Left cardiac atrium (tissue), 4 donors: ENCODE data around the gene TOB2. TPM values are rescaled to one million over a fixed set of nuclear protein-coding genes. Genes with fewer than 3 reads are reported as not detected.
A peak's percentile ranks its signal among the peaks of the same experiment; 100 is the strongest.
"Not testable (repeated sequence)": the region's sequence is repeated elsewhere in the genome, so short reads cannot be mapped to it uniquely, and the experiment has no call there.

Source experiments
- ATAC-seq, 2 donors: fragments of 200-7000 bp; cut with Tn5 transposase; one replicate each; pipeline ENCODE4 v1.9.1; 2020; ENCODE audit warnings: mild to moderate bottlenecking in 2 of 2, moderate library complexity in 2 of 2
- DNase-seq: peaks from one replicate; pipeline ENCODE4 v3.0.0-alpha.2; 2020
- intact Hi-C, 2 donors: fragments of 100-400 bp; cut with DNase I; formaldehyde crosslinking; loops; one replicate each; pipeline versions ENCODE4 v1.14.1 to v1.15.1; 2022 to 2023
- total RNA-seq, 2 donors: library from RNA; stranded (reverse); fragmentation: NEBNext Ultra II Directional; extraction: Animal tissue kit (Norgen Biotek cat#: 25700); gene quantifications; one replicate each; pipeline ENCODE4 v1.2.1, GENCODE V29; 2021
- donor health status: DM: no; HTN: yes; CAD: no.
- donor health status: DM: no; HTN: yes; CAD: no; lungs with severe emphysema.
- donor health status: DM: yes; HTN: yes; CAD: no.
- donor health status: Dilated cardiomyopathy.

TOB2 gene
- total RNA-seq, 2 donors from 2014 or later = 57.4 to 63.1 TPM

DNA sequence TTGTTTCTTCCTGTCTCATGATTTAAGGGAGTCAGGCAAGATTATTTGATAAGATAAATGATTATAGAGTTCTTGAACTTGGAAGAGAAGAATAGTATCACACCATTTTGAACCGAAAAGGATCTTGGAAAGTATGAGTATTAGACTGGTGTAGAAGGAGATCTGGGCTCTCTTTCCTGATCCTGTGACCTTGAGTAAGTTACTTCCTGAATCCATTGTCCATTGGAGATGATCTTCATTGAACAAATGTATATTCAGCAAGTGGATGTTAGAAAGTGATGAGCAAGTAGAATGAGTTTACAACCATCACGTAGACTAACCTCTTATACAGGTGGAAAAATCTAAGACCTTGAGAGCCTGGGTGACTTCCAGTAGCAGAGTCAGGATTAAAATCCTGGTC, 24.3 kb upstream of the TOB2 start:
- intact Hi-C loops = loop anchor here in 1 of 2 donors (5.0 kb wide), 1 partner anchor 46 kb away; no protein-coding TSS in a partner anchor
- no peak for ATAC-seq

GRCh38 chr22:41469218-41469851, 22.7 kb upstream of the TOB2 start:
- intact Hi-C loops = no loop called here
- DNase-seq (peak; percentile 51), ATAC-seq (peak; percentile 10 to 42)

More for the DNA sequence above, 24.3 kb upstream of the TOB2 start:
- DNase-seq = no peak

GRCh38 chr22:41468381-41469217, 22.0 kb upstream of the TOB2 start, which contains the start of the genes ACO2 and PHF5A:
Gene ACO2 (plus strand): TSS chr22:41469117. CDS start chr22:41469147, 30 bp downstream.
Gene PHF5A (minus strand): TSS chr22:41468692. CDS start chr22:41468653, 39 bp downstream.
- intact Hi-C loops = no loop called here
- peak; percentile 98 for DNase-seq
- peak; percentile 98 for ATAC-seq

GRCh38 chr22:41461901-41462300, 15.3 kb upstream of the TOB2 start:
- ATAC-seq (no peak), DNase-seq (no peak)
- intact Hi-C loops = no loop called here

DNA sequence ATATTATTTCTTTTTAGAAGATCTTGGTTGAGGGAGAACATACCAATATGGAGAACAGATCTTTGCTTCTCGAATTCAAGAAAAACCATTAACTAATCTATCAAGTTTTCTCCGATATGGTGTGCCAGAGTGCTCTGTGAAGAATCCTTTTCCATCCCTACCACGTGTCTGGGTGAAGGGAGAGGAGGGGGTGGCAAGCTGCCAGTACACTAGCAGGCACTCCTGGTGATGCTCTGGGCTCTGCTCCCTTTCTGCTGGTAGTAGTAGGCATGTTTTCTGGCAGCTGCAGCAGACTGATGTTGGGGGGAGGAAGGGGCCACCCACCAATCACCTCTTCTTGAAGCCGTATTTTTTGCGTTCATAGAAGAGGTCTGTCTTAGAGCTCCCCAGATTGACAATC, 13.5 kb upstream of the TOB2 start:
- intact Hi-C loops = not testable (repeated sequence)
- DNase-seq (peak; percentile 60), ATAC-seq (peak; percentile 46 to 78)

DNA sequence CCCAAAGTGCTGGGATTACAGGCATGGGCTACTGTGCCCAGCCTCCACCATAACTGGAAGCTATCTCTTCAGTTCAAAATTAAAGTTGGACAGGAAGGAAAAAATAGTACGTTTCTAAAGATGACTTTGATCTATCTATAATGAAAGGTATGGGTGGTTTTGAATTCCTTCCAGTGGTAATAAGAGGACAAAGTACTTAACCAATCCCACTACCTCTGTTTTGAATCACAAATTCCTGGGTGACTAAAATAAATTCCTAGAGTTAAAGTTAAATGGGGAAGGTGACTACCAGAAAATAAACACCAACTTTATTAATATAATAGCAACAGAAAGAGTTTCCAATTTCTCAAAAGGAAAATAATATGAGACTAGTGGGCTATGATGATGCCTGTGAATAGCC, 12.8 kb upstream of the TOB2 start:
- ATAC-seq = no peak
- intact Hi-C loops = no loop called here
- DNase-seq = no peak

DNA sequence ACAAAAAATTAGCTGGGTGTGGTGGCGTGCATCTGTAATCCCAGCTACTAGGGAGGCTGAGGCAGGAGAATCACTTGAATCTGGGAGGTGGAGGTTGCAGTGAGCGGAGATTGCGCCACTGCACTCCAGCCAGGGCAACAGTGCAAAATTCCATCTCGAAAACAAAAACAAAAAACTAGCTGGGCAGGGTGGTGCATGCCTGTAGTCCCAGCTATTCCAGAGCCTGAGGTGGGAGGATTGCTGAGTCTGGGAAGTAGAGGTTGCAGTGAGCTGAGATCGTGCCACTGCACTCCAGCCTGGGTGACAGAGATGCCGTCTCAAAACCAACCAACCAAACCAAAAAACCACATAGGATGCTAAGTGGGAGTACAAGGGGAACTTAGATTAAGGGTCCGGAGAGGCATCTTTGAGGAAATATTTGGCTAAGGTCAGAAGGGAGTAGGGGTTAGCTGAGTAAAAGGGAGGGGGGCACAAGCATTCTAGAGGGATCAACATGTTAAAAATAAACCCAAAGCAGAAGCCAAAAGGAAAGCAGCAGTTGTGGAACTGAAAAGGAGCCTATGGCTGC, 11.6 kb upstream of the TOB2 start:
- ATAC-seq (no peak), DNase-seq (no peak)
- intact Hi-C loops = no loop called here

- DNase-seq = peak; percentile 96
- intact Hi-C loops = no loop called here
- peak; percentile 77 to 80 for ATAC-seq
Observed at GRCh38 chr22:41448189-41448808, 1.7 kb upstream of the TOB2 start.

- ATAC-seq = peak; percentile 40 to 47
- DNase-seq = peak; percentile 73
- intact Hi-C loops = loop anchor here in 1 of 2 donors (2.0 kb wide), 1 partner anchor 43 kb away; no protein-coding TSS in a partner anchor
Observed at GRCh38 chr22:41447435-41448188, 1.0 kb upstream of the TOB2 start.

DNA sequence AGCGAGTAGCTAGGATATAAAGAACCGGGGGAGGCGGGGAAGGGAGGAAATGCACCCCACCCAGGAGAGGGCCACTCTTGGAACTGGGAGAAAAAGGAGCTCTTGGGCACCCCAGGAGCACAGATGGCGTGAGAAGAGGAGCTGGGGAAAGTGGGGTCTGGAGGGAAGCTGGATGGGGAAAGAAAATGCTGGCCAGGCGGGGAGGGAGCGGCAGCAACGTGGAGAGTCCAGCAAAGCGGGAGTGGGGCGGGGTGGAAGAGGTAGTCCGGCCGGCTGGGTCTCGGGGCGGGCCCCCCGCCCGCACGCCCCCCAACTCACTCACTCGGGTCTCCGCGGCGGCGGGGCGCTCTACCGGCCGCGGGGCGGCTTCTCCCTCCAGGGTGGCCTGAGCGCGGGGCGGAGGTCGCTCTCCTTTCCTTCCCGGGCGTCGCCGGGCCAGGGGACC, 522 bp downstream of the TOB2 start:
- intact Hi-C loops = loop anchor here in 1 of 2 donors (2.0 kb wide), 1 partner anchor 41 kb away; no protein-coding TSS in a partner anchor
- peak in 1 of 2 donors; percentile 0 for ATAC-seq
- DNase-seq = peak; percentile 50

- DNase-seq (peak; percentile 40), ATAC-seq (no peak)
- intact Hi-C loops = loop anchor here in 1 of 2 donors (2.0 kb wide), 2 partner anchors 27 to 41 kb away; no protein-coding TSS in a partner anchor
Observed at GRCh38 chr22:41445129-41446056, 1.2 kb downstream of the TOB2 start.

GRCh38 chr22:41444360-41445128, 2.1 kb downstream of the TOB2 start:
- peak; percentile 50 to 65 for ATAC-seq
- intact Hi-C loops = loop anchor here in 1 of 2 donors (2.0 kb wide), 1 partner anchor 26 kb away; no protein-coding TSS in a partner anchor
- DNase-seq = peak; percentile 94

DNA sequence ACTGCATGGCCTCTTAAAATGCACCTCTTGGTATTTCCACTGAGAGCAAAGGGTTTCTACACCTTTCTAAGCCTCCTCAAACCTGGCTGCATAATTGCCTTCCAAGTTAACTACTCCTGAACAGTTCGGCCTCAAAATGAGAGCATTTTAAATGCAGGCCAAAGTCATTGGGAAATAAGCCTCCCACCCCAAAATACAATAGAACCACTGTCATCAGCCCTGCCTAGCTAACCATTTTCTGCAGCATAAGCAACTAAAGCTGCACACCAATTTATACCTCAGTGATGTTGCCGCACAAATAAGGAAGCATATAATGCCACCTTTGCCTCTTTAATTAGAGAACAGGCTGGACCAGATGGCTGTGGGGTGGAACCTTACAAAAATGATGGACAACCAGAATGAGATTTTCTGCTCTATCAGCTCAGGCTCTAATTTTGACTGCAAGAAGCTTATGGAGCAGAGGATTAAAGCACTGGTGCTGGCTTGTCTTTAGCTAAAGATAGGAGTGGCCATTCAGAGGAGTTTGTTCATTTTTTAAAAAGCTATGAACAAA, 4.3 kb downstream of the TOB2 start:
- ATAC-seq (no peak), DNase-seq (no peak)
- intact Hi-C loops = no loop called here

GRCh38 chr22:41440511-41440910, 6.1 kb downstream of the TOB2 start:
- intact Hi-C loops, DNase-seq, ATAC-seq: not testable (repeated sequence)

GRCh38 chr22:41437198-41437597, 9.4 kb downstream of the TOB2 start:
- intact Hi-C loops = no loop called here
- DNase-seq (no peak), ATAC-seq (no peak)
